HG03571 (cell line): ENCODE results near the gene SYPL1.

ENCODE experiments used
- ATAC-seq: cut with Tn5 transposase; IDR thresholded peaks from one replicate; pipeline ENCODE4 v1.9.1; 2021; ENCODE audit not compliant: unreplicated experiment

SYPL1 gene

GRCh38 chr7:106095634-106096033 lies 16.5 kb downstream of the SYPL1 start:
- ATAC-seq = no peak

GRCh38 chr7:106094780-106095179 lies 17.3 kb downstream of the SYPL1 start:
- no peak for ATAC-seq

- no peak for ATAC-seq
Observed at GRCh38 chr7:106092204-106092603, 19.9 kb downstream of the SYPL1 start.

GRCh38 chr7:106089647-106090046 lies 22.5 kb downstream of the SYPL1 start:
- ATAC-seq = peak; percentile 81

DNA sequence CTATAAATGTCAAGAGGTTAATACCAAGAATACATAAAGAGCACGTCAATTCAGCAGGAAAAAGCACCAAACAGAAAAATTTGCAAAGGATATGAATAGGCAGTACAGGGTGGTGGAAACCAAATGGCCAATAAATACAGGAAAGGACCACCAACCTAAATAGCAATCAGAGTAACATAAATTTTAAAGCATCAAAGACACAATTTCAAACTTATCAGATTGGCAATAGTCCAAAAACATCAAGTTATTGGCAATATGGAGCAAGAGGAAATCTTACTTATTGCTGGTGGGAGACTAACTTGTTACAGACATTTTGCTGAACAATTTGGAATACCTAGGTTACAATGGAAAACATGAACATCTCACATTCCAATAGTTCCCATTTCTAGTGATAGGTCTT lies 24.1 kb downstream of the SYPL1 start:
- no peak for ATAC-seq

DNA sequence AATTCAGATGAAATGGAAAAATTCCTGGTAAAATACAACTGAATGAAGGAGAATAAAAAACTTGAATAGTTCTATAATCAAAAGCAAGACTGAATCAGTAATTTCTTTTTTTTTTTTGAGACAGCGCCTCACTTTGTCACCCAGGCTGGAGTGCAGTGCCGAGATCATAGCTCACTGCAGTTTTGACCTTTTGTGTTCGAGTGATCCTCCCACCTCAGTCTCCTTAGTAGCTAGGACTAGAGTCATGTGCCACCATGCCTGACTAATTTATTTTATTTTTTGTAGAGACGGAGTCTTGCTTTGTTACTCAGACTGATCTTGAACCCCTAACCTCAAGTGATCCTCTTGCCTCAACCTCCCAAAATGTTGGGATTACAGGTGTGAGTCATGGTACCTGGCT lies 26.1 kb downstream of the SYPL1 start:
- no peak for ATAC-seq

DNA sequence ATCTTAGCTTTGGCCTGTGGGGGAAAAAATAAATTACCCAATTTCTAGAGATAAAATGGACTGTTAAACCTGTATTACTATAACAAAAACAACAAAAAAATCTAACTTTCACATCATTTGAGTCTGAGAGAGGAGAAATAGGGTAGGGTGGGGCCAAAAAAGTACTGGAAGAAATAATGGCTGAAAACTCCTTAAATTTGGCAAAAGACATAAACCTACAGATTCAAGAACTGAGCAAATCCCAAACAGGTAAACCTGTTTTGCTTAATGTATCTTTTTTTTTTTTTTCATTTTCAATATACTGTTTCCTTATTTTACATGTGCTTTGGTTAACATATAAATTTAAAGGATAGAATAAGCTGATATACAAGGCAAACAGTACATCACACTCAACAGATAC lies 27.1 kb downstream of the SYPL1 start:
- no peak for ATAC-seq

GRCh38 chr7:106083717-106084116 lies 28.4 kb downstream of the SYPL1 start:
- ATAC-seq = no peak

DNA sequence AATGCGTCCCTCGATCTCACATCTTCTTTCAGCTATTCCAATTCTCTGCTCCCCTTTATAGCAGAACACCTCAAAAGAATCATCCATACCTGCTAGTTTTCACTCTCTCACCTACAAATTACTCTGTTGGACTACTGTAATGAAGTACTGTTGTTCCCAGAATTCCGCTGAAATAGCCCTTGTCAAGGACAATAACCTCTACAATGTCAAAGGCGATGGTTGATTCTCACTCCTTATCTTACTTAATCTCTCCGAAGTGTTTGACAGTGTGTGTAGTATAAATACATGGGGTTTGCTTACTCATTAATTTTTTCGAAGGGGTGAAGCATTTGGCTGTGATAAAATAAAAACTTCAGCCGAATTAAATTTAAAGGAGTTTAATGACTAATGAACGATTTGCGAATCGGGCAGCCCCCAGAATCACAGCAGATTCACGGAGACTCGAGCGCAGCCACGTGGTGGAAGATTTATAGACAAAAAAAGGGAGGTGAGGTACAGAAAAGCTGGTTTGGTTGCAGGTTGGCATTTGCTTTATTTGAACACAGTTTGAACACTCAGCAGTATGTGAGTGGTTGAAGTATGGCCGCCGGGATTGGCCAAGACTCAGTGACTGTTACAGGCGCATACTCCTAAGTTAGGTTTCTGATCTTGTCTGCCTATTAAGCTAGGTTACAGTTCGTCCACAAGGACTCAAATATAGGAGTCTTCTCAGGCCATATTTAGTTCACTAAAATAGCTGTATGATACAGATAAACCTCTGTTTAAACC lies 29.8 kb downstream of the SYPL1 start:
- ATAC-seq = no peak

GRCh38 chr7:106080300-106080987 lies 31.7 kb downstream of the SYPL1 start:
- no peak for ATAC-seq

DNA sequence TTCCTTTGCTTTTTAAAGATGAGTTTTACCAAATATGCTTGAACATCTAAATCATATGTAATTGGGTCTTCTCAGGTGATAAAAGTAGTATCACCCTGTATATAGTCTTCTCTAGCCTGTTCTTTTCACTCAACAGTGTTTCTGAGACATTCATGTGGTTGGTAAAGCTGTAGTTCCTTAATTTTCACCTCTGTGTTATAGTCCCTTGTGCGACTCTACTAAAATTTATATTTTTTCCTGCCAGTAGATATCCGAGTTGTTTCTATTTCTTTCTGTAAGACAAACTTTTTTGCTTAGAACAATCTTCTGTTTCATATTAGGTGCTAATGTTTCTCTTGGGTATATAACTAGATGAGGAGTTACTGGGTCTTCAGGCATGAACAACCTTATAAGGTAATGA lies 35.6 kb downstream of the SYPL1 start:
- no peak for ATAC-seq

DNA sequence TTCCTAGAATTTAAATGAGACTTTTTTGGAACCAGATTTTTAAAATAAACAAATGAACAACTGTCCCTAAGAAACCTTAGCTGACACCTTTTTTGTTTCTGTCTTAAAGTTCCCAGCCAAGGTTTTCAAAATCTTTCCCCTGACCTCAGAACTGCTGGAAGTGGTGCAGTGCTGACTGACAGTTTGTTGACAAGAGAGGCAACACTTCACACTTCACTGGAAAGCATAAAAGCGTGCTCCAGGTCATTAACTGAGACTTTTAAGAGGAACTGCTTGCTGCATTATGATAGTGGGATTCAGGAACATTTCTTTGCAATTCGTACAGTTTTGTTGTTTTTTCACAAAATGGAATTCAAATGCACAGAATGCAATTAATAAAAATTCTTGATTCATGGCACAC lies 36.2 kb downstream of the SYPL1 start:
- ATAC-seq = no peak

DNA sequence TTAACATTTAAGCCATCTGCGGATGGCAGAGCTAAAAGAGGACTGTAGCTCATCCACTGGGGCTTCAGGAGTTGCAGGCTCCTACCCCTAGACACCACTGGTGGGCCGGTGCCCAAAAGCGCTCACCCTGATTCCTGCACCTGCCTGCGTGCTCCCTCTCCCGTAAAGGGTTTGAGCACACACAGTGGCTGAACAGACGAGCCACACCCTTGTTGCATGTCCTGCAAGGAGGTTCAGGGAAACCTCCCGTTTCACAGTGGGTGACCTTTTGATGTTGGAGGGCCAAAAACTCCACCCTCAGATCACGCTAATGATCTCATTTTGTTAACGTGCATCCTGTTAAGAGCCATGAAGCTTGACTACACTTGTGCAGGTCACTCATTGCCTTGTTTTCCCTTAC lies 37.9 kb downstream of the SYPL1 start:
- no peak for ATAC-seq

GRCh38 chr7:106073701-106074100 lies 38.4 kb downstream of the SYPL1 start:
- ATAC-seq = no peak

- ATAC-seq = no peak
Observed at GRCh38 chr7:106072715-106073091, 39.4 kb downstream of the SYPL1 start.

GRCh38 chr7:106071999-106072714 lies 40.0 kb downstream of the SYPL1 start:
- ATAC-seq = peak; percentile 1

- peak; percentile 93 for ATAC-seq
Observed at GRCh38 chr7:106071356-106071998, 40.6 kb downstream of the SYPL1 start.

DNA sequence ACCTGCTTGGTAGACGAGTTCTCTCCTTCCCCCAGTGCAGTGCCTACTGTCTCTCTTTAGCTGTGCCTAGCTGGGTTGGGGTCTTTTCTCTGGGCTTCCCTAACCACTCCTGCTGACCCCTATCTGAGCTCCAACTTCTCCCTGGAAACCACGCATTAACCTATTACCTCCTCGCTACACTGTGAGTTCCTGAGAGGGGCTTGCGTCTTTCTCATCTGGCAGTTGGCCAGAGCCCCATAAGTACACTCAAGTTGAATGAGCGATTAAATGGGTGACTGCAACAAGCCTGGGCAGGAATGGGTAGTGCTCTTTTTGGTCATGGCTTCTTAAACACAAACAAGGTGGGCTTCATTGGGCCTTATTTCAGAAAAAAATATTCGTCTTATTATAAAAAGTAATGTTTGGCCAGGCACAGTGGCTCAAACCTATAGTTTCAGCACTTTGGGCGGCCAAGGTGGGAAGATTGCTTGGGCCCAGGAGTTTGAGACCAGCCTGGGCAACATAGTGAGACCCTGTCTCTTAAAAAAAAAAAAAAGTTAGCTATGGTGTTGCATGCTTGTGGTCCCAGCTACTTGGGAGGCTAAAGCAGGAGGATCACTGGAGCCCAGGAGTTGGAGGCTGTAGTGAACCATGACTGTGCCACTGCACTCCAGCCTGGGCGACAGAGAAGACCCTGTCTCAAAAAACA lies 41.4 kb downstream of the SYPL1 start:
- ATAC-seq = no peak

DNA sequence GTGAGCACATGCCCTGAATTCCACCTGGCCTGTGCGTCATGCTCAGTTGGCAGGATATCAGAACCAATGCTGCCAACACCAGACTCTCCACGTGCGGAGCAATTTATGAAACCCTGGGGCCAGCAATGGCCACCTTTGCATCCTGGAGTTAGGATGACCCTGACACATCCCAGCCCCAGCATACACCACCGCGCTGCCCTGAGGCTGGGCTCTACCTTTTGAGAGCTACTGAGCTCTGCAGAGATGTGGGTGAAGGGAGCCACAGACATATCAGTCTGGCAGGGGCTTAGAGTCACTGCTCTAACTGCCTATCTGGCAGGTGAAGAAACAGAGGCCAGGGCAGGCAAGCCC lies 41.9 kb downstream of the SYPL1 start:
- no peak for ATAC-seq

DNA sequence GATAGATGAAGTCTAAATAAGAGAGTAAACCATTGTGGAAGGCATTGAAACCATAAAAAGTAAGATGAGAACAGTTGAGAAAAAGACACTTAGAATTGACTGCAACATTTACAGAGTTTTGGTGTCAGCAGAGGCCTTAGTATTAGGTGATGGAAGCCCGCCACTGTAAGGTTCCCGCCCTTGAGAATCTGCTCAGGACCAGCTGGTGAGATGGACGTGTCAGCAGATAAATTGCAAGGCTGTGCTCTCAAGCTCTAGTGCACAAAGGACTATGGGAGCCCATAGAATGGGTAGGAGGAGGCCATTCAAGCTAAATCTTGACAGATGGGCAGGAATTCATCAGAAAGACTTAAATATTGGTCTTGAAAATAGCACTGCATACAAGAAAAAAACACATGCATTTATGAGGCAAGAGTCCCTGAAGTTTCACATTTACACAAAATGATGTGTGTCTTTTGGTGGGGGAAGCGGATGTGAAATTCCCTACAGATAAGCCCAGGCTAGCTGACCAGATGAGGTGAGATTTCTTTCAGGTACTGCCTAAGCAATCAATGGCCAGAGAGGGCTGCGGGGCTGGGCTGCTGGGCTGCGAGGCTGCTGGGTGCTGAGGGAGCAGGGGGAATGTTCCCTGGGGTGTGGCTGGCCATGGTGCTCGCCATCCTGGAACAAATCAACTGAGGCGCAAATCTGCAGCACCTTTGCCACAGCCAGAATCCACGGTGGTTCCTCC lies 42.5 kb downstream of the SYPL1 start:
- ATAC-seq = no peak
